Hindlimb muscle (tissue), 1 donor: ENCODE measurements around the gene MSI1. TPM values are rescaled to one million over a fixed set of nuclear protein-coding genes. Genes with fewer than 3 reads are reported as not detected.
A peak's percentile ranks its signal among the peaks of the same experiment; 100 is the strongest.

Experiments
- DNase-seq: peaks from one replicate; pipeline ENCODE4 v3.0.0-alpha.2; 2013
- polyA plus RNA-seq: library from polyadenylated mRNA; unstranded; fragments of 120-200 nt; gene quantifications from one replicate; pipeline ENCODE4 v1.2.1, GENCODE V29; 2013; ENCODE audit not compliant: insufficient read length

The MSI1 gene
- polyA plus RNA-seq, 1 donor, result 6.4 TPM

GRCh38 chr12:120321382-120322202, 47.4 kb downstream of the MSI1 start:
- no peak for DNase-seq

GRCh38 chr12:120317224-120318105, 51.5 kb downstream of the MSI1 start:
- DNase-seq, result peak; percentile 98

GRCh38 chr12:120316798-120317223, 52.2 kb downstream of the MSI1 start:
- no peak for DNase-seq

- DNase-seq, result no peak
Observed at GRCh38 chr12:120314220-120314619, 54.7 kb downstream of the MSI1 start.

GRCh38 chr12:120301962-120302815, 66.8 kb downstream of the MSI1 start, which contains the start of gene SIRT4:
SIRT4 (plus strand) TSS chr12:120302321; CDS start chr12:120303562, 1,241 bp downstream.
- DNase-seq, result peak; percentile 92

GRCh38 chr12:120292661-120293531, 76.1 kb downstream of the MSI1 start, which contains the start of gene RNU4-1:
RNU4-1 (minus strand) TSS chr12:120293237.
- DNase-seq, result peak; percentile 80

GRCh38 chr12:120292411-120292660, 76.6 kb downstream of the MSI1 start:
- no peak for DNase-seq

Other genes starting within 250 kb of the MSI1 start
- gene GCN1, start 174.4 kb downstream of the MSI1 start, polyA plus RNA-seq, result 47.6 TPM
- 3,810 TPM for gene RPLP0, start 168.1 kb downstream of the MSI1 start, polyA plus RNA-seq
- 233 TPM for gene PXN, start 103.4 kb downstream of the MSI1 start, polyA plus RNA-seq
- gene RNU4-2, start 77.3 kb downstream of the MSI1 start, polyA plus RNA-seq, result not detected
- gene RNU4-1, start 75.9 kb downstream of the MSI1 start, polyA plus RNA-seq, result not detected
- 5.6 TPM for gene SIRT4, start 66.8 kb downstream of the MSI1 start, polyA plus RNA-seq
- not detected for gene PLA2G1B, start 41.4 kb downstream of the MSI1 start, polyA plus RNA-seq
- gene COX6A1, start 68.9 kb upstream of the MSI1 start, polyA plus RNA-seq, result 94.3 TPM
- gene TRIAP1, start 77.2 kb upstream of the MSI1 start, polyA plus RNA-seq, result 31.3 TPM
- gene GATC, start 77.3 kb upstream of the MSI1 start, polyA plus RNA-seq, result 14.5 TPM
- 94.2 TPM for gene SRSF9, start 100.6 kb upstream of the MSI1 start, polyA plus RNA-seq
- 286 TPM for gene DYNLL1, start 126.9 kb upstream of the MSI1 start, polyA plus RNA-seq
- 38.3 TPM for gene COQ5, start 160.0 kb upstream of the MSI1 start, polyA plus RNA-seq
- gene RNF10, start 165.2 kb upstream of the MSI1 start, polyA plus RNA-seq, result 160 TPM
- 22.7 TPM for gene POP5, start 212.2 kb upstream of the MSI1 start, polyA plus RNA-seq